Suppressor macrophage treated with lipopolysaccharide for 1 hour (primary cell): ENCODE measurements around the gene WBP11.
"Not testable (repeated sequence)": the region's sequence is repeated elsewhere in the genome, so short reads cannot be mapped to it uniquely, and the experiment has no call there.

ENCODE experiments used
- DNase-seq, 3 donors: peaks; one replicate each; pipeline ENCODE4 v3.0.0-alpha.2; 2020 to 2022

Gene WBP11

GRCh38 chr12:14771651-14772137 is 31.6 kb downstream of the WBP11 start:
- DNase-seq: no peak

GRCh38 chr12:14770496-14771461 is 32.5 kb downstream of the WBP11 start:
- DNase-seq: peak; percentile 91 to 94 (median 93)

GRCh38 chr12:14769969-14770495 is 33.2 kb downstream of the WBP11 start:
- peak; percentile 78 to 88 (median 80) for DNase-seq

- DNase-seq: peak in 1 of 3 donors; percentile 15
Observed at GRCh38 chr12:14769466-14769968, 33.8 kb downstream of the WBP11 start.

DNA sequence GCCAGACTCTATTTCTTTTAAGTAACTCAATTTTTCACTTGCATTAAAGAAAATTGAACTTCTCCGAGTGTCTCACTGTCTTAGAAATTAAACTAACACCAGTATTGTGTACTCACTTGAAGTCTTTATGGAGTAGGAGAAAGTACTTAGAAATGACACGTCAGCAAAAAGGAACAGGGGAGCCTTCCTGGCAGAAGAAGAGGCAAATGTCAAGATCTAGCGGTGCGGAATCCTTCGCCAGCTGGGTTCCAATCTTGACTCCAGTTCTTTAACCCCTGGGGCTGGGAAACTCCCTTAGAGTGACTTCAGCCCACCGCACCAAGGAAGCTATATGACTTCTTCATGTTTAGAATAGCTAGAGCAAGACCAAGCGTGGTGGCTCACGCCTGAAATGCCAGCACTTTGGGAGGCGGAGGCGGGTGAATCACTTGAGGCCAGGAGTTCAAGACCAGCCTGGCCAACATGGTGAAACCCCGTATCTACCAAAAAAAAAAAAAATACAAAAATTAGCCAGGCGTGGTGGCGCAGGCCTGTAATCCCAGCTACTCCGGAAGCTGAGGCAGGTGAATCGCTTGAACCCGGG is 34.4 kb downstream of the WBP11 start:
- peak in 2 of 3 donors; percentile 13 to 26 for DNase-seq

- no peak for DNase-seq
Observed at GRCh38 chr12:14767617-14768016, 35.7 kb downstream of the WBP11 start.

- no peak for DNase-seq
Observed at GRCh38 chr12:14766649-14767215, 36.5 kb downstream of the WBP11 start.

- not testable (repeated sequence) for DNase-seq
Observed at GRCh38 chr12:14766020-14766419, 37.3 kb downstream of the WBP11 start.

GRCh38 chr12:14765398-14765797 is 37.9 kb downstream of the WBP11 start:
- no peak for DNase-seq

DNA sequence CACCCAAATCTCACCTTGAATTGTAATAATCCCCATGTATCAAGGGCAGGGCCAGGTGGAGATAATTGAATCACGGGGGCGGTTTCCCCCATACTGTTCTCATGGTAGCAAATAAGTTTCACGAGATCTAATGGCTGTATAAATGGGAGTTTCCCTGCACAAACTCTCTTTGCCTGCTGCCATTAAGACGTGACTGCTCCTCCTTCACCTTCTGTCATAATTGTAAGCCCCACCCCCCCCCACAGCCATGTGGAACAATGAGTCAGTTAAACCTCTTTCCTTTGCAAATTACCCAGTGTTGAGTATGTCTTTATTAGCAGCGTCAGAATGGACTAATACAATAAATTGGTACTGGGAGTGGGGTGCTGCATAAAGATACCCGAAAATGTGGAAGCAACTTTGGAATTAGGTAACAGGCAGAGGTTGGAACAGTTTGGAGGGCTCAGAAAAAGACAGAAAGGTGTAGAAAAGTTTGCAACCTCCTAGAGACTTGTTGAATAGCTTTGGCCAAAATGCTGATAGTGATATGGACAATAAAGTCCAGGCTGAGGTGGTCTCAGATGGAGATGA is 43.5 kb downstream of the WBP11 start:
- DNase-seq: not testable (repeated sequence)

- peak in 1 of 3 donors; percentile 11 for DNase-seq
Observed at GRCh38 chr12:14756334-14757143, 46.7 kb downstream of the WBP11 start.

- no peak for DNase-seq
Observed at GRCh38 chr12:14751986-14752385, 51.3 kb downstream of the WBP11 start.

- no peak for DNase-seq
Observed at GRCh38 chr12:14743061-14743460, 60.2 kb downstream of the WBP11 start.

GRCh38 chr12:14741942-14742341 is 61.3 kb downstream of the WBP11 start:
- no peak for DNase-seq

DNA sequence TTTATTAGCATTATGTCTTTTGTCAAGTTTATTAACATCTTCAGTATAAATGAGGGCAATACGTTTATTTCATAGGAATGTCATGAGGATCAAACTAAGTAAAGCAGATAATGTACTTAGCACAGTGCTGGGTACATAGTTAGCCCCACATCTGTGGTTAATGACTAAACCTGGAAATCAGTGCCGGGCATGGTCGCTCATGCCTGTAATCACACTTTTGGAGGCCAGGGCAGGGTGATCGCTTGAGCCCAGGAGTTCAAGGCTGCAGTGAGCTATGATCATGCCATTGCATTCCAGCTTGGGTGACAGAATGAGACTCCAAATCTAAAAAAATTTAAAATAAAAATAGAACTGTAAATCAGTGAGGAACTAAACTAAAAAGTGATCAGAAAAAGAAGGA is 62.1 kb downstream of the WBP11 start:
- no peak for DNase-seq

DNA sequence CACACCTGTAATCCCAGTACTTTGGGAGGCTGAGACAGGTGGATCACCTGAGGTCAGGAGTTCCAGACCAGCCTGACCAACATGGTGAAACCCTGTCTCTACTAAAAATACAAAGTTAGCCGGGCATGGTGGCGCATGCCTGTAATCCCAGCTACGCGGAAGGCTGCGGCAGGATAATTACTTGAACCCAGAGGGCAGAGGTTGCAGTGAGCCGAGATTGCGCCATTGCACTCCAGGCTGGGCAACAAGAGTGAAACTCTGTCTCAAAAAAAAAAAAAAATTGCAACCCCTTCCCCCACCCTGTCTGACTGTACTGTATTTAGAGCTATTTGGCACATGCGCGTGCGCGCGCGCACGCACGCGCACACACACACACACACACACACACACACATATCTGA is 66.8 kb downstream of the WBP11 start:
- not testable (repeated sequence) for DNase-seq
